GM10847 (cell line): ENCODE results near the gene CD69.
A peak's percentile ranks its signal among the peaks of the same experiment; 100 is the strongest.

Source experiments
- POLR2A ChIP-seq: IDR thresholded peaks from 2 replicates; pipeline ENCODE4 v1.6.1; 2011; ENCODE audit not compliant: insufficient read length; ENCODE audit errors: extremely low read depth

CD69 gene

GRCh38 chr12:9760699-9761418 lies at the start of gene CD69:
TSS of gene CD69 (minus strand) at chr12:9760901. CDS start at chr12:9760820, 81 bp downstream.
- peak; percentile 84 for TF ChIP-seq POLR2A

- TF ChIP-seq POLR2A: no peak
These were observed 49.2 kb upstream of the CD69 start for GRCh38 chr12:9809866-9810265.

- no peak for TF ChIP-seq POLR2A
These were observed 48.6 kb upstream of the CD69 start for GRCh38 chr12:9809338-9809737.

- TF ChIP-seq POLR2A: no peak
These were observed 47.8 kb upstream of the CD69 start for GRCh38 chr12:9808504-9808903.

- no peak for TF ChIP-seq POLR2A
These were observed 46.0 kb upstream of the CD69 start for GRCh38 chr12:9806714-9807113.

- TF ChIP-seq POLR2A: no peak
These were observed 45.2 kb upstream of the CD69 start for GRCh38 chr12:9805883-9806282.

- no peak for TF ChIP-seq POLR2A
These were observed 39.3 kb upstream of the CD69 start for GRCh38 chr12:9799961-9800360.

GRCh38 chr12:9797722-9798619 lies 37.3 kb upstream of the CD69 start:
- no peak for TF ChIP-seq POLR2A

GRCh38 chr12:9796971-9797370 lies 36.3 kb upstream of the CD69 start:
- TF ChIP-seq POLR2A: no peak

- no peak for TF ChIP-seq POLR2A
These were observed 35.6 kb upstream of the CD69 start for GRCh38 chr12:9796346-9796745.

- no peak for TF ChIP-seq POLR2A
These were observed 35.2 kb upstream of the CD69 start for GRCh38 chr12:9795945-9796344.

- TF ChIP-seq POLR2A: no peak
These were observed 33.9 kb upstream of the CD69 start for GRCh38 chr12:9794484-9795093.

GRCh38 chr12:9793779-9794395 lies 33.2 kb upstream of the CD69 start:
- TF ChIP-seq POLR2A: no peak

GRCh38 chr12:9792961-9793617 lies 32.4 kb upstream of the CD69 start:
- TF ChIP-seq POLR2A: no peak
